GM23338 (cell line): Measurements from ENCODE around the gene GNLY. TPM values are rescaled to one million over a fixed set of nuclear protein-coding genes. Genes with fewer than 3 reads are reported as not detected.

Experiments
- ATAC-seq: fragments of 200-7000 bp; cut with Tn5 transposase; 3 replicates; pipeline ENCODE4 v1.9.1; 2020
- DNase-seq: peaks from one replicate; pipeline ENCODE4 v3.0.0-alpha.2; 2015; ENCODE audit warnings: low spot score
- H2AFZ ChIP-seq: fragments of 200-600 bp; sonication (generic); 2 replicates; pipeline ENCODE4 v1.8.0; 2016; ENCODE audit warnings: antibody characterized with exemption, mild to moderate bottlenecking, moderate library complexity
- H3F3A ChIP-seq: fragments of 200-600 bp; sonication (generic); replicated peaks from 2 replicates; pipeline ENCODE4 v1.8.0; 2017; ENCODE audit warnings: antibody characterized with exemption, mixed run types, low read depth
- H3K27ac ChIP-seq: fragments of 200-600 bp; sonication (generic); 2 replicates; pipeline ENCODE4 v1.6.1; 2016; ENCODE audit warnings: low read depth
- H3K27me3 ChIP-seq: fragments of 200-600 bp; sonication (generic); 2 replicates; pipeline ENCODE4 v1.8.0; 2016; ENCODE audit warnings: mild to moderate bottlenecking, mixed run types, moderate library complexity; ENCODE audit not compliant: insufficient read depth
- H3K36me3 ChIP-seq: fragments of 200-600 bp; sonication (generic); 2 replicates; pipeline ENCODE4 v1.8.0; 2016; ENCODE audit warnings: mild to moderate bottlenecking; ENCODE audit not compliant: insufficient read depth
- H3K4me1 ChIP-seq: fragments of 200-600 bp; sonication (generic); 2 replicates; pipeline ENCODE4 v1.8.0; 2016; ENCODE audit warnings: mild to moderate bottlenecking, moderate library complexity; ENCODE audit not compliant: insufficient read depth
- H3K4me2 ChIP-seq: fragments of 200-600 bp; sonication (generic); 2 replicates; pipeline ENCODE4 v1.7.1; 2017; ENCODE audit warnings: mixed run types
- H3K4me3 ChIP-seq: fragments of 200-600 bp; sonication (generic); 2 replicates; pipeline ENCODE4 v1.6.1; 2016; ENCODE audit warnings: mixed run types
- H3K79me2 ChIP-seq: fragments of 200-600 bp; sonication (generic); replicated peaks from 2 replicates; pipeline ENCODE4 v1.8.0; 2017; ENCODE audit warnings: mild to moderate bottlenecking; ENCODE audit not compliant: insufficient read depth
- H3K9me2 ChIP-seq: fragments of 200-600 bp; sonication (generic); 2 replicates; pipeline ENCODE4 v1.8.0; 2017; ENCODE audit not compliant: insufficient read depth
- H4K20me1 ChIP-seq: fragments of 200-600 bp; sonication (generic); replicated peaks from 2 replicates; pipeline ENCODE4 v1.8.0; 2017; ENCODE audit warnings: mild to moderate bottlenecking; ENCODE audit not compliant: insufficient read depth
- H3K27ac Mint-ChIP-seq: 2 replicates; pipeline ENCODE4 v1.8.0; 2020; ENCODE audit warnings: inconsistent platforms, mild to moderate bottlenecking, moderate library complexity, mixed read lengths
- H3K27me3 Mint-ChIP-seq: 3 replicates; pipeline ENCODE4 v1.8.0; 2022; ENCODE audit warnings: low read depth, mild to moderate bottlenecking, moderate library complexity, mixed read lengths, inconsistent platforms; ENCODE audit not compliant: insufficient read depth, poor library complexity
- H3K36me3 Mint-ChIP-seq: 3 replicates; pipeline ENCODE4 v1.8.0; 2021; ENCODE audit warnings: low read depth, mild to moderate bottlenecking, inconsistent platforms, moderate library complexity, mixed read lengths
- H3K4me1 Mint-ChIP-seq: 3 replicates; pipeline ENCODE4 v1.8.0; 2020; ENCODE audit warnings: mild to moderate bottlenecking, inconsistent platforms, mixed read lengths
- H3K4me3 Mint-ChIP-seq: 3 replicates; pipeline ENCODE4 v1.8.0; 2021; ENCODE audit warnings: moderate library complexity, mild to moderate bottlenecking, inconsistent platforms, mixed read lengths
- H3K9me3 Mint-ChIP-seq: 3 replicates; pipeline ENCODE4 v1.8.0; 2020; ENCODE audit warnings: moderate library complexity, mild to moderate bottlenecking, inconsistent platforms, mixed read lengths
- CREB1 ChIP-seq: fragments of 250-450 bp; sonication (Bioruptor Pico); IDR thresholded peaks from 2 replicates; pipeline ENCODE4 v1.5.0; 2020; ENCODE audit warnings: low read depth, mild to moderate bottlenecking, moderate library complexity
- EZH2 ChIP-seq: fragments of 200-600 bp; sonication (generic); IDR thresholded peaks from one replicate; pipeline ENCODE4 v1.8.0; 2017; ENCODE audit warnings: antibody characterized with exemption, mild to moderate bottlenecking, low read depth; ENCODE audit not compliant: unreplicated experiment
- EZH2phosphoT487 ChIP-seq: fragments of 200-600 bp; sonication (generic); IDR thresholded peaks from one replicate; pipeline ENCODE4 v1.8.1; 2018; ENCODE audit warnings: antibody characterized with exemption; ENCODE audit not compliant: unreplicated experiment
- NANOG ChIP-seq: IDR thresholded peaks from 2 replicates; pipeline ENCODE4 v1.6.1; 2016; ENCODE audit warnings: antibody characterized with exemption, borderline replicate concordance
- POLR2AphosphoS5 ChIP-seq: IDR thresholded peaks from 2 replicates; pipeline ENCODE4 v1.6.1; 2016; ENCODE audit warnings: antibody characterized with exemption, low read depth
- STAT1 ChIP-seq: IDR thresholded peaks from one replicate; pipeline ENCODE4 v1.6.1; 2016; ENCODE audit warnings: antibody characterized with exemption; ENCODE audit not compliant: unreplicated experiment
- ZNF114 ChIP-seq: fragments of 250-450 bp; sonication (Bioruptor Pico); IDR thresholded peaks from 2 replicates; pipeline ENCODE4 v1.5.0; 2020; ENCODE audit warnings: mild to moderate bottlenecking, moderate library complexity
- polyA plus RNA-seq: library from polyadenylated mRNA; unstranded; fragments of >200 nt; fragmentation: Nextera tagmentation; extraction: Ambion mirVana; gene quantifications from 2 replicates; pipeline ENCODE4 v1.2.1, GENCODE V29; 2016
- total RNA-seq: library from RNA; depleted of rRNA; stranded (reverse); fragments of >200 nt; shearing (Covaris generic); gene quantifications from 2 replicates; pipeline ENCODE4 v1.2.3, GENCODE V29; 2014
- TF ChIP-seq, protein P1 (sequence below), 2 experiments: fragments of 200-600 bp in 1 of 2; sonication (generic) in 1 of 2; conservative IDR thresholded peaks; 2 replicates each; pipeline versions ENCODE4 v1.5.1 to v1.6.1; 2016 to 2017; ENCODE audit warnings: antibody characterized with exemption in 2 of 2, low read depth in 2 of 2, mild to moderate bottlenecking in 2 of 2, moderate library complexity in 1 of 2
- TF ChIP-seq, protein P2 (sequence below): IDR thresholded peaks from one replicate; pipeline ENCODE4 v1.6.1; 2018; ENCODE audit warnings: antibody characterized with exemption; ENCODE audit not compliant: unreplicated experiment
- TF ChIP-seq, protein P3 (sequence below): IDR thresholded peaks from 2 replicates; pipeline ENCODE4 v1.6.1; 2016; ENCODE audit warnings: antibody characterized with exemption

Gene GNLY
- total and polyA plus RNA-seq, 2 experiments from 2014 or later = not detected

DNA sequence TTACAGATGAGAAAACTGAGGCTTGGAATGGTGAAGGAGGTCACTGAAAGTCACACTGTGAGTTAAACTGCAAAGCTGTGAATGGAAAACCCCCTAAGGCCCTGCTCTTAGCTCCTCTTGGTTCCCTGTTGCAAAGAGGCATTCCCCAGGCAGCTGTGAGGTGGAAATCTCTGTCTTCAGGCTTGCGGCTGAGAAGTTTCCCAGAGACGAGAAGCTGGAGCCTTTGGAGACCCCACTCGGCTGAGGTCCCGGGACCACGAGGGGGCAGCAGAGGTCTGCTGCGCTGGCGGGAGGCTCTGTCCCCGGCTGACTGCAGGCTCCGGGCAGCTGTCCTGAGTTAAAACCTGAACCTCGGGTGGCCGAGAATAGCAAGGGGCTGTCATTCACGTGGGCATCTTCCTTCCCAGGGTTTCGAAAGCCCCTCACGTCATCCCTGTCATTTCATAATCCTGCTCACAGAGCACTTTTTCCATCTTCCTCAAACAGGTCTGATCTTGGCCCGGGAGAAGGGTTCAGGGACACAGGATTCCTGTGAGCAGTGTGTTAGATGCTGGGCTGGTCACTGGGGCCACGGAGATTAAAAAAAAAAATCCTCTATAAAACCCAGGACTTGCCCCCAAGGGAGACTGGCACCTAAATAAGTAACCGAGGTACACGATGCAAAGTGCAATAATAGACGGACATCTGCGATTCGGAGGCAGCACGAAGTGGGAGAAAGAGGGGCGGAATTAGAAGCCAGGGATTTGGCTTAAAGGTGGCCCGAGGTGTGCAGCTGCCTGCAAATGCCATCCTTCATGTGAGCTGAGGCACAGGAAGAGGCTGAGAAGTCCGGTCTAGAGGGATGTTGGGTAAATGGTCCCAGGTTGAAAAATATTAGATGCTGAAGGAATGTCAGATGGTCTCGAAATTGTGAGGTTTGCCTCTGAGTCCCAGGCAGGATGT, 35.0 kb downstream of the GNLY start:
- Mint-ChIP-seq H3K9me3 (no peaks in the 10 kb centered on the region), H3K4me1 (no peaks in the 10 kb centered on the region), H3K27me3 (peaks cover 11% of the 10 kb centered on the region), H3K36me3 (no peaks in the 10 kb centered on the region), H3K27ac (no peak overlapping the region), H3K4me3 (no peak overlapping the region)
- Histone ChIP-seq H3K4me2 (no peak overlapping the region), H4K20me1 (no peaks in the 10 kb centered on the region), H3F3A (no peaks in the 10 kb centered on the region), H3K4me1 (no peaks in the 10 kb centered on the region), H2AFZ (0 out of 2 replicates have a peak overlapping the region, but pooled peaks have one; percentile 47), H3K36me3 (no peaks in the 10 kb centered on the region), H3K27me3 (no peaks in the 10 kb centered on the region), H3K9me2 (no peaks in the 10 kb centered on the region), H3K79me2 (no peaks in the 10 kb centered on the region), H3K4me3 (no peak overlapping the region), H3K27ac (no peak overlapping the region)
- DNase-seq (peak; percentile 91), ATAC-seq (peak; percentile 99)
- TF ChIP-seq, protein P1, sequence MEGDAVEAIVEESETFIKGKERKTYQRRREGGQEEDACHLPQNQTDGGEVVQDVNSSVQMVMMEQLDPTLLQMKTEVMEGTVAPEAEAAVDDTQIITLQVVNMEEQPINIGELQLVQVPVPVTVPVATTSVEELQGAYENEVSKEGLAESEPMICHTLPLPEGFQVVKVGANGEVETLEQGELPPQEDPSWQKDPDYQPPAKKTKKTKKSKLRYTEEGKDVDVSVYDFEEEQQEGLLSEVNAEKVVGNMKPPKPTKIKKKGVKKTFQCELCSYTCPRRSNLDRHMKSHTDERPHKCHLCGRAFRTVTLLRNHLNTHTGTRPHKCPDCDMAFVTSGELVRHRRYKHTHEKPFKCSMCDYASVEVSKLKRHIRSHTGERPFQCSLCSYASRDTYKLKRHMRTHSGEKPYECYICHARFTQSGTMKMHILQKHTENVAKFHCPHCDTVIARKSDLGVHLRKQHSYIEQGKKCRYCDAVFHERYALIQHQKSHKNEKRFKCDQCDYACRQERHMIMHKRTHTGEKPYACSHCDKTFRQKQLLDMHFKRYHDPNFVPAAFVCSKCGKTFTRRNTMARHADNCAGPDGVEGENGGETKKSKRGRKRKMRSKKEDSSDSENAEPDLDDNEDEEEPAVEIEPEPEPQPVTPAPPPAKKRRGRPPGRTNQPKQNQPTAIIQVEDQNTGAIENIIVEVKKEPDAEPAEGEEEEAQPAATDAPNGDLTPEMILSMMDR (conservative IDR thresholded peaks at IDR 0.05; ENCODE audit: low read depth in 2 of 2) = peak; percentile 91 to 98
- TF ChIP-seq CREB1 (CRISPR knock-in tag) = no peak

DNA sequence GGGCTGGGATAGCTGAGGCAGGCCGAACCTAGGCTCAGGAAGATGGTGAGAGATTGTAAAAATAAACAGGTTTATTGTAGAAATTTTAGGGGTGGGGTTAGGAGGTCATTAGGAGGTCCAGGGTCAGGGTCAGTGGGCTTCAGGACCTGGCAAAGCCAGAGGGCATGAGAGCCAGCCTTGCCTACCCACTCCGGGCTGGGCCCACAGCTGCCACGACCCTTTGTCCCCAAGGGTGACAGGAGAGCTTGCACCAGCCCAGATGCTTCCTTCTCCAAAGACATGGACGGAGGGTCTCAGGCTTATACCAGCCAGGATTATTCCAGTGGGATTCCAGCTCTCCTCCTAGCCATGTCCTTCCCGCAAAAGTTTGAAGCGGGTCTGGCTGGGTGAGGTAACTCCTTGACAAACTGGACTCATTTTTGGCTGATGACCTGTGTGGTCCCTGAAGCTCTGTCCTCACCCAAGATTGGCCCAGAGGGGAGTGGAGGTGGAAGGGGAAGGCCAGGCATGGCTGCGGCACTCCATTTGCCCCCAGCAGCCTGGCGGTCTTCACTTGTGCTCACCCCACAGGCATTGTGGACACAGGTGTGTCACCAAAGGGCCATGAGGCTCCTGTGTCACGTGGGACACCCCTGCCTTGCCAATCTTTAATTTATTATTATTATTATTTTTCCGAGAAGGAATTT, 35.8 kb downstream of the GNLY start:
- ATAC-seq = no peak
- H3K36me3 Mint-ChIP-seq = no peaks in the 10 kb centered on the region
- no peak overlapping the region for H3K27ac Mint-ChIP-seq
- Histone ChIP-seq H3F3A (no peaks in the 10 kb centered on the region), H4K20me1 (no peaks in the 10 kb centered on the region), H3K4me2 (no peak overlapping the region), H3K27ac (no peak overlapping the region), H3K79me2 (no peaks in the 10 kb centered on the region), H3K36me3 (no peaks in the 10 kb centered on the region), H3K27me3 (no peaks in the 10 kb centered on the region), H3K4me3 (no peak overlapping the region), H3K9me2 (no peaks in the 10 kb centered on the region), H2AFZ (no peak overlapping the region), H3K4me1 (no peaks in the 10 kb centered on the region)
- no peak for DNase-seq
- TF ChIP-seq ZNF114 (CRISPR knock-in tag) (no peak), NANOG (no peak), CREB1 (CRISPR knock-in tag) (no peak), STAT1 (no peak), POLR2AphosphoS5 (no peak), EZH2phosphoT487 (no peak), EZH2 (no peak)
- TF ChIP-seq, protein P2, sequence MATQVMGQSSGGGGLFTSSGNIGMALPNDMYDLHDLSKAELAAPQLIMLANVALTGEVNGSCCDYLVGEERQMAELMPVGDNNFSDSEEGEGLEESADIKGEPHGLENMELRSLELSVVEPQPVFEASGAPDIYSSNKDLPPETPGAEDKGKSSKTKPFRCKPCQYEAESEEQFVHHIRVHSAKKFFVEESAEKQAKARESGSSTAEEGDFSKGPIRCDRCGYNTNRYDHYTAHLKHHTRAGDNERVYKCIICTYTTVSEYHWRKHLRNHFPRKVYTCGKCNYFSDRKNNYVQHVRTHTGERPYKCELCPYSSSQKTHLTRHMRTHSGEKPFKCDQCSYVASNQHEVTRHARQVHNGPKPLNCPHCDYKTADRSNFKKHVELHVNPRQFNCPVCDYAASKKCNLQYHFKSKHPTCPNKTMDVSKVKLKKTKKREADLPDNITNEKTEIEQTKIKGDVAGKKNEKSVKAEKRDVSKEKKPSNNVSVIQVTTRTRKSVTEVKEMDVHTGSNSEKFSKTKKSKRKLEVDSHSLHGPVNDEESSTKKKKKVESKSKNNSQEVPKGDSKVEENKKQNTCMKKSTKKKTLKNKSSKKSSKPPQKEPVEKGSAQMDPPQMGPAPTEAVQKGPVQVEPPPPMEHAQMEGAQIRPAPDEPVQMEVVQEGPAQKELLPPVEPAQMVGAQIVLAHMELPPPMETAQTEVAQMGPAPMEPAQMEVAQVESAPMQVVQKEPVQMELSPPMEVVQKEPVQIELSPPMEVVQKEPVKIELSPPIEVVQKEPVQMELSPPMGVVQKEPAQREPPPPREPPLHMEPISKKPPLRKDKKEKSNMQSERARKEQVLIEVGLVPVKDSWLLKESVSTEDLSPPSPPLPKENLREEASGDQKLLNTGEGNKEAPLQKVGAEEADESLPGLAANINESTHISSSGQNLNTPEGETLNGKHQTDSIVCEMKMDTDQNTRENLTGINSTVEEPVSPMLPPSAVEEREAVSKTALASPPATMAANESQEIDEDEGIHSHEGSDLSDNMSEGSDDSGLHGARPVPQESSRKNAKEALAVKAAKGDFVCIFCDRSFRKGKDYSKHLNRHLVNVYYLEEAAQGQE = no peak
- TF ChIP-seq, protein P1 (conservative IDR thresholded peaks at IDR 0.05; ENCODE audit: low read depth in 2 of 2) = no peak
- TF ChIP-seq, protein P3, sequence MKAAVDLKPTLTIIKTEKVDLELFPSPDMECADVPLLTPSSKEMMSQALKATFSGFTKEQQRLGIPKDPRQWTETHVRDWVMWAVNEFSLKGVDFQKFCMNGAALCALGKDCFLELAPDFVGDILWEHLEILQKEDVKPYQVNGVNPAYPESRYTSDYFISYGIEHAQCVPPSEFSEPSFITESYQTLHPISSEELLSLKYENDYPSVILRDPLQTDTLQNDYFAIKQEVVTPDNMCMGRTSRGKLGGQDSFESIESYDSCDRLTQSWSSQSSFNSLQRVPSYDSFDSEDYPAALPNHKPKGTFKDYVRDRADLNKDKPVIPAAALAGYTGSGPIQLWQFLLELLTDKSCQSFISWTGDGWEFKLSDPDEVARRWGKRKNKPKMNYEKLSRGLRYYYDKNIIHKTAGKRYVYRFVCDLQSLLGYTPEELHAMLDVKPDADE = no peak
- H3K27me3 Mint-ChIP-seq = peaks cover 11% of the 10 kb centered on the region
- H3K4me3 Mint-ChIP-seq = no peak overlapping the region
- H3K4me1 Mint-ChIP-seq = no peaks in the 10 kb centered on the region
- H3K9me3 Mint-ChIP-seq = no peaks in the 10 kb centered on the region
